GM18873 (cell line): ENCODE data around the gene CCDC152.
"Not testable (repeated sequence)": the region's sequence is repeated elsewhere in the genome, so short reads cannot be mapped to it uniquely, and the experiment has no call there.

Source experiments
- ATAC-seq: cut with Tn5 transposase; IDR thresholded peaks from one replicate; pipeline ENCODE4 v1.9.1; 2021; ENCODE audit warnings: mild to moderate bottlenecking, moderate library complexity, moderate number of reproducible peaks; ENCODE audit not compliant: unreplicated experiment, low FRiP score

CCDC152 gene

DNA sequence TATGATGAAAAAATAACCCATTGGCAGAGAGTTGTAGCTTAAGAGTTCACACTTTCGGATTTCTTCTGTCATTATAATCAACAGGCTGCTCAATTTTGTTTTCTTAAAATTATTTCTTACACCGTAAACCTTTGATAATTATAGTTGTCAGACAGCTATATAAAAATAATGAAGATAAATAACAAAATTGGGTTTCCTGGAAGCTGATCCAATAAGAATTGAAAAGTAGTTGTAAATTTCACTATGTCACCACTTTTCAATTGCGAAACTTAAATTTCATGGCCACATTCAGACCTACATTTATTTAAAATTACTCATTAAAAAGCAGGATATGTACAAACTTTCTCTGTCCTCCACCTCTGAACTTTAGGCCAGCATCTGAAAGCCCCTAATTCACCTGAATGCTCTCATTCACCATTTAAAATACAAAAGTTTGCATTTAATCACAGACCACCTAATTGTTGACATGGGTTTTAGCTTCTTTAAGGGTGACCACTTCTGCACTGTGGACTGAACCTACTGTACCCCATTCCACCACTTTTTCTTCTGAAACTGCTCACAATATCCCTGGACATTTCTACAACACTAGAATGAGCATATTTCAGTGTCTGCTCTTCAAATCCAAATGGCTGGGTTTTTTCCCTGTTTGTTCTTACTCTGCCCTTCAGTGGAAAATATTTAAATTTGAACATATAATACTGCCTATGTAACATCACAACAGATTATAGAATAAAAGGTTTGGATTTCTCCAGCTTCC, 54.4 kb downstream of the CCDC152 start:
- ATAC-seq, result no peak

DNA sequence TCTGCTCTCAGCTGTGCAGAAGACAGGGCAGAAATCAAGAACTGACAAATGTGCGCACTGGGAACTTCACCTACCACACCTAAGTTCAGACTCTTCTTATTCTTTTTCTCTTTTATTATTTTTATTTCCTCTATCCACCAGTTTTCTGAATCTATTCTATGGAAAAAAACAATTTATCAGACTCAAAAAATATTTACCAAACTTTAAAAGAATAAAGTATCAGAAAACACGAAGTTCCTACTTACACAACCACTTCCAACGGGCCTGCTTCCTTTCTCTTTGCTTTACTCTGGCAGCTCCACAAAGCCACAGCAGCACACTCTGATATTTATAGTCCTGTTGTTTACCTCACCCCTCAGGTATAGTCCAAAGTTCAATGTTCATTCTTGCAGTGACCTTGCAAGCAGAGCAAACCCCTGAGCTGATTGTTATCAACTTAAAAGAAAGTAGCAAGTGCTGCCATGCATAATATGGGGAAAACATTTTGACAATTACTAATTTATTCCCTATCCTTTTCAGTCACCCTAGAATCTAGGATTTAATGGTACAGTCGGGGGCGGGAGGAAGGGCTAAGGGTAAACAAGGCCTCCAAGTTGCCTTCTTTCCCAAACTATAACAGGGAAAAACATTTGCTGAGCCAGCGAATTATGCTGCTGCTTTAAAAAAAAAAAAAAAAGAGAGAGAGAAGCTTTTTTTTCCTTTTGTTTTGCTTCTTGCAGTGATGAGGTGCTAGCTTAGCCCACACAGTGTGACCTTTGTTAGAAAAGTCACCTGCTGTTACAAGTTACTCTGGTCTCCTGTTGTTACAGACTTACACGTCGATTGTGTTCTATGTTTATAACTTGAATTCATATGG, 55.2 kb downstream of the CCDC152 start, which contains the start of gene SELENOP:
Gene SELENOP, minus strand, starts transcription at position 302 of the 856 bp plus-strand sequence. CDS start 3,539 bp downstream, outside the sequence.
- ATAC-seq, result no peak

GRCh38 chr5:42812620-42813019, 56.0 kb downstream of the CCDC152 start:
- no peak for ATAC-seq

DNA sequence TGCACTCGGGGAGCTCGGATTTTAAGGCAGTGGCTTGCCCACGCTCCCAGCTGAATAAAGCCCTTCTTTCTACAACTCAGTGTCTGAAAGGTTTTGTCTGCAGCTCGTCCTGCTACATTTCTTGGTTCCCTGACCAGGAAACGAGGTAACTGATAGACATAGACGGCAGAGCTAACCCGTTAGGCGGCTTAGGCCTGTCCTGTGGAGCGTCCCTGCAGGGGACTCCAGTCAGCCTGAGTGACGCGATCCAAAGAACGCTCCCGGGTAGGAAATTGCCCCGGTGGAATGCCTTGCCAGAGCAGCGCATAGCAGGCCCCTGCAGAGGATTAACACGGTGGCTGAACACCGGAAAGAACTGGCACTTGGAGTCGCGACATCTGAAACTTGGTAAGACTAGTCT, 56.9 kb downstream of the CCDC152 start:
- ATAC-seq, result no peak

- not testable (repeated sequence) for ATAC-seq
Measured at GRCh38 chr5:42816546-42816945, 59.9 kb downstream of the CCDC152 start.

GRCh38 chr5:42819745-42820144, 63.1 kb downstream of the CCDC152 start:
- ATAC-seq, result no peak

- no peak for ATAC-seq
Measured at GRCh38 chr5:42822548-42822947, 65.9 kb downstream of the CCDC152 start.

- no peak for ATAC-seq
Measured at GRCh38 chr5:42824347-42824976, 67.8 kb downstream of the CCDC152 start.

DNA sequence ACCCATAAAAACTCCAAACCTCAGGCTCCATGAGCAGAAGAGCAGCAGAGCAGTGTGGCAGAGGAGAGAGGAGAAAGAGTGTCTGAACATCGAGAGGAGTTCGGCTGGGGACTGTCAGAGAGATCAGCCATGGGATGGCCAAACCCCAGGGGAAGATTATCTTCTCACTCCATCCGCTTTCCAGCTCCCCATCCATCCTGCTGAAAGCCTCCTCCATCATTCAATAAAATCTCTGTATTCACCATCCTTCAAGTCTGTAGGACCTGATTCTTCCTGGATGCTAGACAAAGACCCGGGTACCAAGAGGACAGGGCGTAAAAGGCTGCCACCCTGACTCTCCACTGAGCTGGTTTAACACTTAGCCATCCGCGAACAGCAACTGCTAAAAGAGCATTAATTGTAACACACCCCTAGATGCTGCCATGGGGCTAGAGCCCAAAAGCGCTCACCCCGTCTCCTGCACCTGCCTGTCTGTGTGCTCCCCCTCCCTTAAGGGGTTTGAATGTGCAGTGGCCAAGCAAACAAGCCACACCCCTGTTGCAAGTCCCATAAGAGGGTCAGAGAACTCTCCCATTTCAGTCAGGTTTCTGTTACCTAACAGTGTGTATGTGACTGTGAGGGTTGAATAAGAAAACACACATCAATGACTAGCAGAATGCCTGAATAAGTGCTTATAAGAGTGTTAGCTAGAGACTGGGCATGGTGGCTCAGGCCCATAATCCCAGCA, 69.0 kb downstream of the CCDC152 start:
- no peak for ATAC-seq

GRCh38 chr5:42826757-42827515, 70.3 kb downstream of the CCDC152 start:
- no peak for ATAC-seq

GRCh38 chr5:42828671-42829070, 72.1 kb downstream of the CCDC152 start:
- no peak for ATAC-seq

GRCh38 chr5:42830924-42831323, 74.3 kb downstream of the CCDC152 start:
- ATAC-seq, result no peak

DNA sequence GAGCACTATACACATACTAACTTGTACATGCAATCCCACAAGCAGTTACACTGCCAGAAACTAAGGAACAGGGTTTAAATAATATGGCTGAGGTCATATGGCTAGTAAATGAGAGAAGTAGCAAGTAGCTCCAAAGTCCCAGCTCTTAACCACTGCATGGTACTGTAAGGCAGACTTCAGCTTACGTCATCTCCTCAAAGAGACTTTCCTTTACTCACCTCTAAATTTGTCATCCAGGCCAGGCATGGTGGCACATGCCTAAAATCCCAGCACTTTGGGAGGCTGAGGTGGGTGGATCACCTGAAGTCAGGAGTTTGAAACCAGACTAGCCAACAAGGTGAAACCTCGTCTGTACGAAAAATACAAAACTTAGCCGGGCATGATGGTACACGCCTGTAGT, 75.4 kb downstream of the CCDC152 start:
- ATAC-seq, result no peak

GRCh38 chr5:42836070-42836769, 79.6 kb downstream of the CCDC152 start:
- no peak for ATAC-seq

GRCh38 chr5:42837601-42838000, 81.0 kb downstream of the CCDC152 start:
- ATAC-seq, result no peak

- no peak for ATAC-seq
Measured at GRCh38 chr5:42839196-42839595, 82.6 kb downstream of the CCDC152 start.

DNA sequence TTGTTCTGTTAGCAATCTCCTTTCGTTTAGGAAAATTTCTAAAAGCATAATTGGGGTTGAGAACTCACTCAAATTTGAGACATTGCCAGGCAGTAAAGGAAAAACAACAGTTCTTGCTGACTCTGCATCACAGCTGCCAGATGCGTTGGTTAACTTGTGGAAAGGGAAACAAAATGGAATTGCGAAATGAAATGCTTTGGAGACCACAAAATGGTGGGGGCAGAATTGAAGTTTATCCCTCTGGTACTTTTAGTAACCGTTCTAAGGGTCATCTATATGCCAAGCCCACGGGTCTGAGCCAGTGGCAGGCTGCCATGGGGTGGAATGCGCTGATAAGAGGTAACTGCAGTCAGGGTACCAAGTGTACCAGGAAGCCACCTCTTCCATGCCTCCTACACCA, 83.7 kb downstream of the CCDC152 start:
- ATAC-seq, result no peak

- ATAC-seq, result no peak
Measured at GRCh38 chr5:42840842-42841567, 84.4 kb downstream of the CCDC152 start.
